CD4-positive, alpha-beta T cell treated with Interleukin-17A for 1 hour (primary cell): ENCODE results near the gene SEMA5A.

ENCODE experiments used
- DNase-seq: peaks from one replicate; pipeline ENCODE4 v3.0.0-alpha.2; 2020

Gene SEMA5A

GRCh38 chr5:9046756-9047481 is 499.0 kb downstream of the SEMA5A start:
- no peak for DNase-seq

- DNase-seq: no peak
Measured at GRCh38 chr5:9045946-9046345, 499.9 kb downstream of the SEMA5A start.

- DNase-seq: no peak
Measured at GRCh38 chr5:9042241-9042640, 503.6 kb downstream of the SEMA5A start.

- no peak for DNase-seq
Measured at GRCh38 chr5:9040475-9040874, 505.4 kb downstream of the SEMA5A start.

GRCh38 chr5:9037048-9037447 is 508.8 kb downstream of the SEMA5A start:
- DNase-seq: no peak

GRCh38 chr5:9035346-9035745 is 510.5 kb downstream of the SEMA5A start:
- no peak for DNase-seq

- no peak for DNase-seq
Measured at GRCh38 chr5:9034649-9035048, 511.2 kb downstream of the SEMA5A start.

GRCh38 chr5:9033524-9033923 is 512.4 kb downstream of the SEMA5A start:
- DNase-seq: no peak

- no peak for DNase-seq
Measured at GRCh38 chr5:9025942-9026341, 519.9 kb downstream of the SEMA5A start.

- no peak for DNase-seq
Measured at GRCh38 chr5:9020996-9021395, 524.9 kb downstream of the SEMA5A start.

GRCh38 chr5:9015937-9016270 is 530.0 kb downstream of the SEMA5A start:
- DNase-seq: no peak

GRCh38 chr5:9015260-9015936 is 530.5 kb downstream of the SEMA5A start:
- DNase-seq: no peak

GRCh38 chr5:9013147-9013546 is 532.7 kb downstream of the SEMA5A start:
- DNase-seq: no peak

- DNase-seq: no peak
Measured at GRCh38 chr5:9009931-9010651, 535.8 kb downstream of the SEMA5A start.

GRCh38 chr5:8997542-8998070 is 548.3 kb downstream of the SEMA5A start:
- DNase-seq: no peak

- no peak for DNase-seq
Measured at GRCh38 chr5:8993031-8993430, 552.8 kb downstream of the SEMA5A start.
